Neural progenitor cell (in vitro differentiated cells): ENCODE results near the gene AGBL2. TPM values are rescaled to one million over a fixed set of nuclear protein-coding genes. Genes with fewer than 3 reads are reported as not detected.

Experiments used
- DNase-seq: peaks from one replicate; pipeline ENCODE4 v3.0.0-alpha.2; 2016; ENCODE audit warnings: low spot score
- H2AFZ ChIP-seq: fragments of 200-600 bp; sonication (generic); replicated peaks from 2 replicates; pipeline ENCODE4 v1.6.1; 2016; ENCODE audit warnings: antibody characterized with exemption
- H3F3A ChIP-seq: fragments of 200-600 bp; sonication (generic); 2 replicates; pipeline ENCODE4 v1.6.1; 2016; ENCODE audit warnings: antibody characterized with exemption, low read depth
- H3K27ac ChIP-seq: fragments of 200-600 bp; sonication (generic); 2 replicates; pipeline ENCODE4 v1.5.1; 2016; ENCODE audit warnings: mild to moderate bottlenecking
- H3K27me3 ChIP-seq: fragments of 200-600 bp; sonication (generic); 2 replicates; pipeline ENCODE4 v1.6.1; 2016; ENCODE audit warnings: mild to moderate bottlenecking, moderate library complexity
- H3K36me3 ChIP-seq: fragments of 200-600 bp; sonication (generic); 2 replicates; pipeline ENCODE4 v1.5.1; 2016
- H3K4me1 ChIP-seq: fragments of 200-600 bp; sonication (generic); 2 replicates; pipeline ENCODE4 v1.6.1; 2016; ENCODE audit warnings: mixed run types
- H3K4me2 ChIP-seq: fragments of 200-600 bp; sonication (generic); 2 replicates; pipeline ENCODE4 v1.6.1; 2016
- H3K4me3 ChIP-seq: fragments of 200-600 bp; sonication (generic); 2 replicates; pipeline ENCODE4 v1.5.1; 2016
- H3K79me2 ChIP-seq: fragments of 200-600 bp; sonication (generic); 2 replicates; pipeline ENCODE4 v1.6.1; 2016; ENCODE audit warnings: low read depth
- H3K9ac ChIP-seq: fragments of 200-600 bp; sonication (generic); 2 replicates; pipeline ENCODE4 v1.6.1; 2016
- H3K9me3 ChIP-seq: fragments of 200-600 bp; sonication (generic); 2 replicates; pipeline ENCODE4 v1.5.1; 2016; ENCODE audit warnings: low read depth
- H4K20me1 ChIP-seq: fragments of 200-600 bp; sonication (generic); 2 replicates; pipeline ENCODE4 v1.6.1; 2016; ENCODE audit warnings: low read depth
- H3K27ac Mint-ChIP-seq: 3 replicates; pipeline ENCODE4 v1.8.0; 2021; ENCODE audit warnings: mixed read lengths
- H3K27me3 Mint-ChIP-seq: 2 replicates; pipeline ENCODE4 v1.8.0; 2022; ENCODE audit warnings: low read depth, mild to moderate bottlenecking, inconsistent platforms, moderate library complexity, mixed read lengths; ENCODE audit not compliant: insufficient read depth
- H3K36me3 Mint-ChIP-seq: 3 replicates; pipeline ENCODE4 v1.8.0; 2021; ENCODE audit warnings: mixed read lengths
- H3K4me1 Mint-ChIP-seq: 3 replicates; pipeline ENCODE4 v1.8.0; 2021; ENCODE audit warnings: mixed read lengths
- H3K4me3 Mint-ChIP-seq: 3 replicates; pipeline ENCODE4 v1.8.0; 2021; ENCODE audit warnings: mild to moderate bottlenecking, moderate library complexity, mixed read lengths
- H3K9me3 Mint-ChIP-seq: 3 replicates; pipeline ENCODE4 v1.8.0; 2020; ENCODE audit warnings: mixed read lengths
- EZH2 ChIP-seq: fragments of 200-600 bp; sonication (generic); IDR thresholded peaks from 2 replicates; pipeline ENCODE4 v1.6.1; 2017; ENCODE audit warnings: antibody characterized with exemption, mild to moderate bottlenecking, moderate library complexity
- EZH2phosphoT487 ChIP-seq: fragments of 200-600 bp; sonication (generic); IDR thresholded peaks from 2 replicates; pipeline ENCODE4 v1.6.1; 2017; ENCODE audit warnings: antibody characterized with exemption
- small RNA-seq: library from RNA; depleted of rRNA; stranded (forward); fragments of <200 nt; gene quantifications from one replicate; pipeline ENCODE3, GENCODE V24; 2015
- total RNA-seq: library from RNA; depleted of rRNA; stranded (reverse); fragments of >200 nt; gene quantifications from 2 replicates; pipeline ENCODE4 v1.2.3, GENCODE V29; 2015; ENCODE audit warnings: low replicate concordance
- TF ChIP-seq, protein P1 (sequence below): fragments of 200-600 bp; sonication (generic); IDR thresholded peaks from 2 replicates; pipeline ENCODE4 v1.5.1; 2017; ENCODE audit warnings: antibody characterized with exemption, mild to moderate bottlenecking

Gene AGBL2
- total RNA-seq, 1 donor from 2014 or later: 2.5 TPM

DNA sequence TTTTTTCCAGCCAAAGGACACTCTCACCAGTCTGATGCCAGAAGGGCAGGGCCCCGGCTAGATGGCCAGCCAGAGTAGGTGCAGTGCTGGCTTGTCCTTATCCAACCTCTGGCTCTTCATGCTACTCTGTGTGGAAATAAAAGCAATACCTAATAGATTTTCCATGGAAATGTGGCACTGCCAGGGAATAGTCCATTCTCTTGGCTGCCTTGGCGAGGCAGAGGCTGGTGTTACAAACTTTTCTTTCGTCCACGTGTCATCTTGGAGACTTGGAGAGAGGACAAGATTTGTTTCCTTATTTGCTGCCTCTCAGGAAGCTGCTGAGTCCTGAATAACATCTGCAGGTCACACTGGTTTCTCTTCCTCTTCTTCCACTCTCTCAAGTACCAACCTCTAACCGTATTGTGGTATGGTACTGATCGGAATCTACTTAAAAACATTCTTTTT is 103.8 kb downstream of the AGBL2 start:
- H3K27ac ChIP-seq: no peak overlapping the region

DNA sequence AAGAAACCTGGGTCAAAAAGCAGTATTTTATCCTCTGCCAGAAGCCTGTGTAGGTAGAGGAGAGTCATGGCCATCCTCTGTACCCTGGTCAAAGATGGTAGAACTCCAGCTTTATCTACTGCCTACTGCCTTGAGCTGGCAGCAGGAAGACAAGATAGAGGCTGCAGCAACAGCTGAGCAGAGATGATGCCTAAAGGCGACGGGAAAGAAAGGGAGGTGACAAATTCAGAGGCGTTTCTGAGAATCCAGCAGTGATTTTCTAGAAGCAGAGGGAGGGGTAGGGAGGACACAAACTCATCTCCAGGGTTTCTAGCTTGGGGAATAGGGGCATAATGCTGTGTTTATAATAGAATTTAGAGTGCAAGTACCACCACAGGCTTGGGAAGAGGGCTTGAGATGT is 105.5 kb downstream of the AGBL2 start:
- H3K36me3 ChIP-seq: no peaks in the 10 kb centered on the region
- H3K9me3 ChIP-seq: no peaks in the 10 kb centered on the region
- TF ChIP-seq, protein P1, sequence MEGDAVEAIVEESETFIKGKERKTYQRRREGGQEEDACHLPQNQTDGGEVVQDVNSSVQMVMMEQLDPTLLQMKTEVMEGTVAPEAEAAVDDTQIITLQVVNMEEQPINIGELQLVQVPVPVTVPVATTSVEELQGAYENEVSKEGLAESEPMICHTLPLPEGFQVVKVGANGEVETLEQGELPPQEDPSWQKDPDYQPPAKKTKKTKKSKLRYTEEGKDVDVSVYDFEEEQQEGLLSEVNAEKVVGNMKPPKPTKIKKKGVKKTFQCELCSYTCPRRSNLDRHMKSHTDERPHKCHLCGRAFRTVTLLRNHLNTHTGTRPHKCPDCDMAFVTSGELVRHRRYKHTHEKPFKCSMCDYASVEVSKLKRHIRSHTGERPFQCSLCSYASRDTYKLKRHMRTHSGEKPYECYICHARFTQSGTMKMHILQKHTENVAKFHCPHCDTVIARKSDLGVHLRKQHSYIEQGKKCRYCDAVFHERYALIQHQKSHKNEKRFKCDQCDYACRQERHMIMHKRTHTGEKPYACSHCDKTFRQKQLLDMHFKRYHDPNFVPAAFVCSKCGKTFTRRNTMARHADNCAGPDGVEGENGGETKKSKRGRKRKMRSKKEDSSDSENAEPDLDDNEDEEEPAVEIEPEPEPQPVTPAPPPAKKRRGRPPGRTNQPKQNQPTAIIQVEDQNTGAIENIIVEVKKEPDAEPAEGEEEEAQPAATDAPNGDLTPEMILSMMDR: no peak
- TF ChIP-seq EZH2 (no peak), EZH2phosphoT487 (no peak)
- H3K27me3 ChIP-seq: no peaks in the 10 kb centered on the region
- H3K4me1 ChIP-seq: no peaks in the 10 kb centered on the region
- Mint-ChIP-seq H3K4me1 (peaks cover 5% of the 10 kb centered on the region), H3K4me3 (no peak overlapping the region), H3K9me3 (no peaks in the 10 kb centered on the region), H3K27ac (no peak overlapping the region), H3K27me3 (no peaks in the 10 kb centered on the region), H3K36me3 (peaks cover 4% of the 10 kb centered on the region)
- H4K20me1 ChIP-seq: no peaks in the 10 kb centered on the region
- no peak overlapping the region for H3K4me2 ChIP-seq
- H3K79me2 ChIP-seq: no peaks in the 10 kb centered on the region
- no peak overlapping the region for H3K4me3 ChIP-seq
- DNase-seq: no peak
- no peak overlapping the region for H2AFZ ChIP-seq
- no peak overlapping the region for H3K9ac ChIP-seq
- H3K27ac ChIP-seq: no peak overlapping the region
- H3F3A ChIP-seq: peaks cover 4% of the 10 kb centered on the region

More for the DNA sequence above, 103.8 kb downstream of the AGBL2 start:
- H3K4me3 Mint-ChIP-seq: no peak overlapping the region
- Histone ChIP-seq H3K79me2 (no peaks in the 10 kb centered on the region), H4K20me1 (no peaks in the 10 kb centered on the region), H3K4me2 (no peak overlapping the region), H3K9me3 (no peaks in the 10 kb centered on the region), H3F3A (peaks cover 4% of the 10 kb centered on the region), H3K9ac (no peak overlapping the region), H2AFZ (no peak overlapping the region), H3K27me3 (no peaks in the 10 kb centered on the region), H3K4me1 (no peaks in the 10 kb centered on the region), H3K36me3 (no peaks in the 10 kb centered on the region), H3K4me3 (no peak overlapping the region)
- no peak for DNase-seq
- H3K27me3 Mint-ChIP-seq: no peaks in the 10 kb centered on the region
- peaks cover 5% of the 10 kb centered on the region for H3K4me1 Mint-ChIP-seq
- no peak overlapping the region for H3K27ac Mint-ChIP-seq
- H3K9me3 Mint-ChIP-seq: no peaks in the 10 kb centered on the region
- TF ChIP-seq, protein P1: no peak
- TF ChIP-seq EZH2 (no peak), EZH2phosphoT487 (no peak)
- H3K36me3 Mint-ChIP-seq: peaks cover 6% of the 10 kb centered on the region

Small RNA genes within 50 kb of the gene (small RNA-seq; reads per million reads assigned to genes)
- gene RF00019: not detected

Other genes starting within 250 kb of the AGBL2 start
- gene CELF1, start 162.2 kb downstream of the AGBL2 start, total RNA-seq: 170 and 173 TPM in 2 replicates
- 60.4 and 73.6 TPM in 2 replicates for gene PTPMT1, start 149.8 kb downstream of the AGBL2 start, total RNA-seq
- 19.5 and 23.9 TPM in 2 replicates for gene KBTBD4, start 136.4 kb downstream of the AGBL2 start, total RNA-seq
- gene NDUFS3, start 136.3 kb downstream of the AGBL2 start, total RNA-seq: 78.9 and 91.2 TPM in 2 replicates
- gene FAM180B, start 128.7 kb downstream of the AGBL2 start, total RNA-seq: not detected in 2 replicates
- gene C1QTNF4, start 121.0 kb downstream of the AGBL2 start, total RNA-seq: 0.39 and 9.7 TPM in 2 replicates
- gene MTCH2, start 72.8 kb downstream of the AGBL2 start, total RNA-seq: 83.6 and 93.2 TPM in 2 replicates
- 131 and 153 TPM in 2 replicates for gene FNBP4, start 52.0 kb upstream of the AGBL2 start, total RNA-seq
- 65.2 and 88.2 TPM in 2 replicates for gene NUP160, start 133.0 kb upstream of the AGBL2 start, total RNA-seq